A549 (cell line): ENCODE data around the gene PKN1. TPM values are rescaled to one million over a fixed set of nuclear protein-coding genes. Genes with fewer than 3 reads are reported as not detected.

Experiments
- ATAC-seq, 2 experiments: fragments of 200-7000 bp in 1 of 2; fragments of >200 bp in 1 of 2; cut with Nextera tagmentation in 1 of 2; cut with Tn5 transposase in 1 of 2; 3 replicates each; pipeline versions ENCODE4 v1.8.0 to v1.9.1; 2018 to 2020; ENCODE audit warnings: mild to moderate bottlenecking in 1 of 2, moderate library complexity in 1 of 2
- CTCF ChIA-PET: fragments of 300-600 bp; sonication (Branson Sonifier 250); formaldehyde crosslinking; extraction: SDS; loops from one replicate; lab custom pipeline; 2021; ENCODE audit warnings: antibody characterized with exemption, inconsistent platforms; lab: Yijun Ruan, JAX
- POLR2A ChIA-PET: fragments of 350-600 bp; formaldehyde crosslinking; extraction: SDS; loops from one replicate; lab custom pipeline; 2021; ENCODE audit warnings: antibody characterized with exemption, inconsistent platforms; lab: Yijun Ruan, JAX
- DNase-seq, 2 experiments: peaks; one replicate each; pipeline versions ENCODE4 v3.0.0 to v3.0.0-alpha.2; 2011 to 2016; ENCODE audit warnings: low read depth in 1 of 2, low spot score in 1 of 2
- FAIRE-seq: peaks from 2 replicates; lab custom pipeline; 2011; peaks lifted over from hg19 to GRCh38; lab: Jason Lieb, UNC
- H3K27ac ChIP-seq, 2 experiments: fragments of >200 bp; sonication (Bioruptor Twin); formaldehyde crosslinking; 3 replicates each; pipeline ENCODE4 v1.5.1; 2016 to 2017
- H3K4me1 ChIP-seq: fragments of >200 bp; sonication (Bioruptor Twin); formaldehyde crosslinking; 3 replicates; pipeline ENCODE4 v1.6.1; 2016
- H3K4me2 ChIP-seq: fragments of >200 bp; sonication (Bioruptor Twin); formaldehyde crosslinking; 3 replicates; pipeline ENCODE4 v1.6.1; 2016
- H3K4me3 ChIP-seq: fragments of >200 bp; sonication (Bioruptor Twin); formaldehyde crosslinking; 3 replicates; pipeline ENCODE4 v1.5.1; 2016
- H3K9me3 ChIP-seq: fragments of >200 bp; sonication (Bioruptor Twin); formaldehyde crosslinking; 3 replicates; pipeline ENCODE4 v1.6.1; 2016
- BCL3 ChIP-seq: fragments of >200 bp; sonication (Bioruptor Twin); formaldehyde crosslinking; IDR thresholded peaks from 3 replicates; pipeline ENCODE4 v1.6.1; 2016
- CBX2 ChIP-seq: fragments of 200-600 bp; sonication (generic); IDR thresholded peaks from 2 replicates; pipeline ENCODE4 v1.6.1; 2016; ENCODE audit warnings: low read depth, mild to moderate bottlenecking, borderline replicate concordance
- E2F6 ChIP-seq: IDR thresholded peaks from 2 replicates; pipeline ENCODE4 v1.6.1; 2012; ENCODE audit warnings: low read depth, borderline replicate concordance
- EHMT2 ChIP-seq: fragments of 200-600 bp; sonication (generic); IDR thresholded peaks from 2 replicates; pipeline ENCODE4 v1.6.1; 2016; ENCODE audit warnings: antibody characterized with exemption, low read depth, mild to moderate bottlenecking, moderate library complexity
- FOSB ChIP-seq: fragments of 250-450 bp; sonication (Bioruptor Pico); IDR thresholded peaks from 2 replicates; pipeline ENCODE4 v1.5.0; 2020; ENCODE audit warnings: mild to moderate bottlenecking, moderate library complexity
- HEYL ChIP-seq: fragments of 250-450 bp; sonication (Bioruptor Pico); IDR thresholded peaks from 2 replicates; pipeline ENCODE4 v1.8.0; 2021; ENCODE audit warnings: mild to moderate bottlenecking, moderate library complexity
- HOXA7 ChIP-seq: fragments of 250-450 bp; sonication (Bioruptor Pico); IDR thresholded peaks from 2 replicates; pipeline ENCODE4 v1.5.0; 2020; ENCODE audit warnings: mild to moderate bottlenecking, moderate library complexity
- HOXB5 ChIP-seq: fragments of 250-450 bp; sonication (Bioruptor Pico); IDR thresholded peaks from 2 replicates; pipeline ENCODE4 v1.5.0; 2020; ENCODE audit warnings: mild to moderate bottlenecking, moderate library complexity
- JUNB ChIP-seq: fragments of >200 bp; sonication (Bioruptor Twin); formaldehyde crosslinking; IDR thresholded peaks from 2 replicates; pipeline ENCODE4 v1.6.1; 2016
- KDM5A ChIP-seq: fragments of 200-600 bp; sonication (generic); IDR thresholded peaks from 2 replicates; pipeline ENCODE4 v1.6.1; 2016; ENCODE audit warnings: antibody characterized with exemption, mild to moderate bottlenecking
- MYC ChIP-seq: IDR thresholded peaks from 2 replicates; pipeline ENCODE4 v1.6.1; 2012; ENCODE audit warnings: mild to moderate bottlenecking, inconsistent platforms, low read length, improper control_type of control experiment, borderline replicate concordance
- NPAS2 ChIP-seq: fragments of 250-450 bp; sonication (Bioruptor Pico); IDR thresholded peaks from 2 replicates; pipeline ENCODE4 v1.8.0; 2022; ENCODE audit warnings: mild to moderate bottlenecking, moderate library complexity, borderline replicate concordance
- NR3C1 ChIP-seq: fragments of >200 bp; sonication (Bioruptor Twin); formaldehyde crosslinking; IDR thresholded peaks from 3 replicates; pipeline ENCODE4 v1.6.1; 2017
- PBX3 ChIP-seq: IDR thresholded peaks from 2 replicates; pipeline ENCODE4 v1.6.1; 2012
- PHF8 ChIP-seq: fragments of 200-600 bp; sonication (generic); IDR thresholded peaks from 2 replicates; pipeline ENCODE4 v1.6.1; 2016; ENCODE audit warnings: low read depth, mild to moderate bottlenecking, antibody characterized with exemption, moderate library complexity, borderline replicate concordance
- RAD21 ChIP-seq, 2 experiments: fragments of >200 bp in 1 of 2; sonication (Bioruptor Twin) in 1 of 2; formaldehyde crosslinking in 1 of 2; IDR thresholded peaks in 1 of 2; conservative IDR thresholded peaks in 1 of 2; 2 replicates in 1 of 2; 3 replicates in 1 of 2; pipeline ENCODE4 v1.6.1; 2012 to 2018; ENCODE audit warnings: inconsistent platforms in 1 of 2
- RARB ChIP-seq: fragments of 250-450 bp; sonication (Bioruptor Pico); IDR thresholded peaks from 2 replicates; pipeline ENCODE4 v1.8.0; 2021; ENCODE audit warnings: mild to moderate bottlenecking, moderate library complexity
- REST ChIP-seq: fragments of 200-600 bp; sonication (generic); IDR thresholded peaks from 2 replicates; pipeline ENCODE4 v1.6.1; 2016; ENCODE audit warnings: antibody characterized with exemption, mild to moderate bottlenecking, moderate library complexity
- TFCP2L1 ChIP-seq: fragments of 250-450 bp; sonication (Bioruptor Pico); IDR thresholded peaks from 2 replicates; pipeline ENCODE4 v1.5.0; 2021; ENCODE audit warnings: mild to moderate bottlenecking
- TP53 ChIP-seq: fragments of 250-450 bp; sonication (Bioruptor Pico); IDR thresholded peaks from 2 replicates; pipeline ENCODE4 v1.5.0; 2021; ENCODE audit warnings: mild to moderate bottlenecking, moderate library complexity
- ZFP36 ChIP-seq: fragments of 450-650 bp; IDR thresholded peaks from 2 replicates; pipeline ENCODE4 v1.6.1; 2014; ENCODE audit warnings: borderline replicate concordance; ENCODE audit not compliant: partially characterized antibody
- ZSCAN20 ChIP-seq: fragments of 250-450 bp; sonication (Bioruptor Pico); IDR thresholded peaks from 2 replicates; pipeline ENCODE4 v1.8.0; 2022; ENCODE audit warnings: mild to moderate bottlenecking, moderate library complexity
- WGBS: methylation state at CpG from one replicate; pipeline ENCODE4 v1.1.6; 2017; ENCODE audit errors: missing lambda C conversion rate; 5-methylcytosine and 5-hydroxymethylcytosine counted together
- polyA plus RNA-seq, 4 experiments: library from polyadenylated mRNA; depleted of rRNA in 3 of 4; stranded (reverse); fragments of >200 nt; fragmentation: RNase III in 1 of 4; extraction: RNeasy Plus Mini Kit Qiagen cat#74134 plus additional on column Dnase treatment in 1 of 4; gene quantifications; 2 replicates in 3 of 4; 3 replicates in 1 of 4; pipeline ENCODE4 v1.2.3, GENCODE V29; 2011 to 2017

Gene PKN1
- polyA plus RNA-seq, 2 of the 4 experiments (the other 2 are of a cell fraction), result 33.4 to 37.3 TPM

GRCh38 chr19:14494910-14495671 is 62.0 kb downstream of the PKN1 start:
- Histone ChIP-seq H3K4me3 (peak overlapping the region; percentile 68), H3K4me1 (peaks cover 28% of the 10 kb centered on the region), H3K4me2 (peak overlapping the region; percentile 93), H3K9me3 (no peaks in the 10 kb centered on the region), H3K27ac (peak overlapping the region; percentile 89 to 99)
- no peak for DNase-seq
- ChIA-PET POLR2A (interaction anchor here (0.6 to 3.9 kb wide), 3 partner anchors 12 to 23 kb away, joined by 6 to 31 read pairs (median 7); partner anchors contain the start of gene DNAJB1), CTCF (interaction anchor here (1.0 to 3.7 kb wide), 3 partner anchors 9 to 20 kb away, joined by 3 to 21 read pairs (median 6); no protein-coding TSS in a partner anchor)
- TF ChIP-seq JUNB, result no peak
- TF ChIP-seq ZFP36, result peak; percentile 30
- no peak for TF ChIP-seq RAD21 (conservative IDR thresholded peaks at IDR 0.05 in 1 of 2, IDR thresholded peaks at IDR 0.05 in 1 of 2)
- no peak for ATAC-seq
- FAIRE-seq, result no peak
- 17% methylated on average over 8 of the region's 14 CpGs for WGBS

- no CpG with 5 or more reads among the region's 28 CpGs for WGBS
- ATAC-seq, result peak in 1 of 2 experiments; percentile 4; a peak in 1 of 6 replicates
- peak overlapping the region; percentile 89 to 99 for H3K27ac ChIP-seq
These were observed 62.5 kb downstream of the PKN1 start for GRCh38 chr19:14495672-14496028.

GRCh38 chr19:14496029-14496833 is 63.1 kb downstream of the PKN1 start, which contains the start of gene GIPC1:
GIPC1 (minus strand) TSS chr19:14496127; CDS start chr19:14482976, 13,151 bp downstream.
- FAIRE-seq (no peak), ATAC-seq (peak; percentile 93), DNase-seq (peak; percentile 96 to 98)
- ChIA-PET CTCF (interaction anchor here (0.6 to 3.7 kb wide), 6 partner anchors 9 to 349 kb away, joined by 3 to 21 read pairs (median 6); no protein-coding TSS in a partner anchor), POLR2A (interaction anchor here (0.6 to 3.9 kb wide), 4 partner anchors 9 to 22 kb away, joined by 4 to 31 read pairs (median 7); partner anchors contain the start of gene DNAJB1)
- Histone ChIP-seq H3K9me3 (no peaks in the 10 kb centered on the region), H3K4me1 (peaks cover 28% of the 10 kb centered on the region), H3K4me2 (peak within 1 kb of the TSS; percentile 93), H3K4me3 (peak within 1 kb of the TSS; percentile 68), H3K27ac (peak within 1 kb of the TSS; percentile 89 to 99)
- WGBS, result 15% methylated on average over 33 of the region's 71 CpGs
- TF ChIP-seq KDM5A (no peak), BCL3 (no peak), HOXB5 (no peak), REST (no peak), EHMT2 (no peak), HEYL (no peak), ZSCAN20 (CRISPR knock-in tag) (no peak), TFCP2L1 (CRISPR knock-in tag) (no peak), RARB (CRISPR knock-in tag) (no peak), FOSB (CRISPR knock-in tag) (no peak), NR3C1 (no peak), NPAS2 (CRISPR knock-in tag) (no peak), CBX2 (no peak)

More at GRCh38 chr19:14495672-14496028, 62.5 kb downstream of the PKN1 start:
- CTCF ChIA-PET, result interaction anchor here (0.6 to 3.7 kb wide), 5 partner anchors 10 to 350 kb away, joined by 3 to 21 read pairs (median 6); no protein-coding TSS in a partner anchor
- POLR2A ChIA-PET, result interaction anchor here (1.5 to 3.9 kb wide), 2 partner anchors 11 to 22 kb away, joined by 7 to 31 read pairs; partner anchors contain the start of gene DNAJB1
- H3K4me3 ChIP-seq, result peak overlapping the region; percentile 68
- H3K9me3 ChIP-seq, result no peaks in the 10 kb centered on the region
- peak overlapping the region; percentile 93 for H3K4me2 ChIP-seq
- TF ChIP-seq PBX3 (no peak), E2F6 (no peak), HOXA7 (CRISPR knock-in tag) (no peak), MYC (no peak), RAD21 (conservative IDR thresholded peaks at IDR 0.05 in 1 of 2, IDR thresholded peaks at IDR 0.05 in 1 of 2) (0 out of 5 replicates have a peak, but pooled peaks of 1 of the 2 experiments have one; percentile 9), PHF8 (peak; percentile 59; the same call in 1 of the 2 replicates), TP53 (CRISPR knock-in tag) (no peak)
- no peak for DNase-seq
- no peak for FAIRE-seq
- H3K4me1 ChIP-seq, result peaks cover 28% of the 10 kb centered on the region
